Duodenal mucosa (tissue), 2 donors: ENCODE results near the gene PLAAT3.
"Not testable (repeated sequence)": the region's sequence is repeated elsewhere in the genome, so short reads cannot be mapped to it uniquely, and the experiment has no call there.

ENCODE experiments used
- H3K27ac ChIP-seq: one replicate; pipeline ENCODE4 v1.7.0; 2013; ENCODE audit warnings: low read depth, low read length
- H3K27me3 ChIP-seq, 2 donors: one replicate each; pipeline ENCODE4 v1.7.0; 2013; ENCODE audit warnings: low read length in 2 of 2, control low read depth in 1 of 2; ENCODE audit not compliant: insufficient read depth in 2 of 2, control insufficient read depth in 1 of 2
- H3K36me3 ChIP-seq, 2 donors: one replicate each; pipeline ENCODE4 v1.7.0; 2013; ENCODE audit warnings: low read length in 2 of 2, control low read depth in 1 of 2; ENCODE audit not compliant: insufficient read depth in 2 of 2, control insufficient read depth in 1 of 2
- H3K4me1 ChIP-seq, 2 donors: one replicate each; pipeline ENCODE4 v1.7.0; 2013; ENCODE audit warnings: low read length in 2 of 2, control low read depth in 1 of 2; ENCODE audit not compliant: insufficient read depth in 2 of 2, control insufficient read depth in 1 of 2
- H3K4me3 ChIP-seq, 2 donors: one replicate each; pipeline ENCODE4 v1.7.0; 2013; ENCODE audit warnings: low read length in 2 of 2, low read depth in 1 of 2
- H3K9ac ChIP-seq, 2 donors: one replicate each; pipeline ENCODE4 v1.7.0; 2013; ENCODE audit warnings: low read length in 2 of 2, low read depth in 1 of 2
- H3K9me3 ChIP-seq, 2 donors: one replicate each; pipeline ENCODE4 v1.7.0; 2013; ENCODE audit warnings: low read length in 2 of 2, control low read depth in 1 of 2; ENCODE audit not compliant: control insufficient read depth in 1 of 2

PLAAT3 gene

GRCh38 chr11:63543711-63544110 is 70.5 kb downstream of the PLAAT3 start:
- H3K9ac ChIP-seq: no peak overlapping the region
- H3K36me3 ChIP-seq: peaks cover 3 to 35% of the 10 kb centered on the region in 2 donors

GRCh38 chr11:63542506-63542905 is 71.7 kb downstream of the PLAAT3 start:
- not testable (repeated sequence) for H3K27ac ChIP-seq, H3K4me3 ChIP-seq, H3K27me3 ChIP-seq, H3K9ac ChIP-seq, H3K9me3 ChIP-seq
- Histone ChIP-seq H3K4me1 (peaks cover 15 to 17% of the 10 kb centered on the region in 2 donors), H3K36me3 (peaks cover 3 to 35% of the 10 kb centered on the region in 2 donors)

More at GRCh38 chr11:63543711-63544110, 70.5 kb downstream of the PLAAT3 start:
- Histone ChIP-seq H3K4me1 (peaks cover 3 to 5% of the 10 kb centered on the region in 2 donors), H3K4me3 (no peak overlapping the region), H3K9me3 (no peaks in the 10 kb centered on the region), H3K27ac (no peak overlapping the region), H3K27me3 (no peaks in the 10 kb centered on the region)

- Histone ChIP-seq H3K36me3 (peaks cover 0 to 6% of the 10 kb centered on the region in 2 donors), H3K9me3 (no peaks in the 10 kb centered on the region), H3K27me3 (no peaks in the 10 kb centered on the region), H3K27ac (peak overlapping the region; percentile 63), H3K4me1 (peaks cover 44 to 51% of the 10 kb centered on the region in 2 donors), H3K4me3 (peak overlapping the region; percentile 83 to 94), H3K9ac (peak overlapping the region; percentile 79 to 92)
Measured at GRCh38 chr11:63537293-63538101, 76.7 kb downstream of the PLAAT3 start.

- H3K4me1 ChIP-seq: peaks cover 45 to 51% of the 10 kb centered on the region in 2 donors
- H3K9me3 ChIP-seq: no peaks in the 10 kb centered on the region
- H3K27ac ChIP-seq: peak within 1 kb of the TSS; percentile 63
- peaks cover 0 to 6% of the 10 kb centered on the region in 2 donors for H3K36me3 ChIP-seq
- H3K4me3 ChIP-seq: peak within 1 kb of the TSS; percentile 83 to 94
- no peaks in the 10 kb centered on the region for H3K27me3 ChIP-seq
- peak within 1 kb of the TSS; percentile 79 to 92 for H3K9ac ChIP-seq
Measured at GRCh38 chr11:63536669-63537292, 77.5 kb downstream of the PLAAT3 start, which contains the start of gene PLAAT4. PLAAT4 (plus strand) TSS chr11:63536808; CDS start chr11:63536869, 61 bp downstream.

DNA sequence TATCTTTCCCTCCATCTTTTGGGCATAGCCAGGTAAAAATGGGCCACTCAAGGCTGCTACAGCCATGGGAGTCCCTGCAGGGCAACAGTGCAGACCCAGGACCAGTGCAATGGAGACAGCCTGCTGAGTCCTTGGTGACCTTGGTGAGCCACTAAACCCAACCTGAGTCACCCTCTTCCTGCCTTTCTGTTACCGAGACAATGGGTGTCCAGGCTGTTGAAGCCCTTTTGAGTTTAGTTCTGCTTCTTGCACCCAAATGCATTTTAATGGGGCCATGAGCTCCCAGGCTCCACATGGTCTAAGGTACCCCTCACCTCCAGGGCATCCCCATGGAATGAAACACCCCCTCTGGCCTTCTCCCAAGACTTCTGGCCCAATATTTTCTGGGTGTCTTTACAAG is 78.5 kb downstream of the PLAAT3 start:
- no peaks in the 10 kb centered on the region for H3K27me3 ChIP-seq
- peaks cover 0 to 6% of the 10 kb centered on the region in 2 donors for H3K36me3 ChIP-seq
- H3K9me3 ChIP-seq: no peaks in the 10 kb centered on the region
- no peak overlapping the region for H3K27ac ChIP-seq
- no peak overlapping the region for H3K9ac ChIP-seq
- peaks cover 51 to 52% of the 10 kb centered on the region in 2 donors for H3K4me1 ChIP-seq
- H3K4me3 ChIP-seq: peak overlapping the region in 1 of 2 donors; percentile 6

GRCh38 chr11:63534895-63535461 is 79.3 kb downstream of the PLAAT3 start:
- H3K27ac ChIP-seq: no peak overlapping the region
- peaks cover 0 to 5% of the 10 kb centered on the region in 2 donors for H3K36me3 ChIP-seq
- no peaks in the 10 kb centered on the region for H3K27me3 ChIP-seq
- peak overlapping the region in 1 of 2 donors; percentile 10 for H3K9ac ChIP-seq
- H3K4me1 ChIP-seq: peaks cover 51 to 52% of the 10 kb centered on the region in 2 donors
- peak overlapping the region in 1 of 2 donors; percentile 25 for H3K4me3 ChIP-seq
- H3K9me3 ChIP-seq: no peaks in the 10 kb centered on the region

DNA sequence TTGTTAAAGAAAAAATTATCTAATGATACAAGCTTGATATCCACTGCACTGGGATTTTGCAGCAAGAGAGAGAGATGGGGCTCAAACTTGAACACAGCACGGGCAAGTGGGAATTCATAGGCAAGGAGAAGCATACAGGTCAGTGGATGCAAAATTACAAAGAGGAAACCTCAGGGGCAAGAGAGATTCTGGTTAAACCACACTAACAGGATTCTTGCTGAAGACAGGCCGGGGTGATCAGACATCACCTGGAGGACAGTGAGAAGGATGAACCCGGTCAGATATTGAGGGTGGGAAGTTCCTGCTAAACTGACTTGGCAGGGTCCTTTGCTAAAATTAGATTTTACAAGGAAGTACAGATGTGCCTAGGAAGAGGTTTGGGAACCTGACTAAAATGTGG is 80.2 kb downstream of the PLAAT3 start:
- H3K9ac ChIP-seq: no peak overlapping the region
- H3K9me3 ChIP-seq: no peaks in the 10 kb centered on the region
- H3K36me3 ChIP-seq: peaks cover 0 to 2% of the 10 kb centered on the region in 2 donors
- peaks cover 47 to 50% of the 10 kb centered on the region in 2 donors for H3K4me1 ChIP-seq
- H3K27me3 ChIP-seq: no peaks in the 10 kb centered on the region
- H3K27ac ChIP-seq: no peak overlapping the region
- H3K4me3 ChIP-seq: no peak overlapping the region

GRCh38 chr11:63532799-63533475 is 81.3 kb downstream of the PLAAT3 start:
- Histone ChIP-seq H3K36me3 (no peaks in the 10 kb centered on the region), H3K4me3 (no peak overlapping the region), H3K27ac (no peak overlapping the region), H3K9me3 (no peaks in the 10 kb centered on the region), H3K4me1 (peaks cover 39 to 40% of the 10 kb centered on the region in 2 donors), H3K27me3 (no peaks in the 10 kb centered on the region), H3K9ac (no peak overlapping the region)

DNA sequence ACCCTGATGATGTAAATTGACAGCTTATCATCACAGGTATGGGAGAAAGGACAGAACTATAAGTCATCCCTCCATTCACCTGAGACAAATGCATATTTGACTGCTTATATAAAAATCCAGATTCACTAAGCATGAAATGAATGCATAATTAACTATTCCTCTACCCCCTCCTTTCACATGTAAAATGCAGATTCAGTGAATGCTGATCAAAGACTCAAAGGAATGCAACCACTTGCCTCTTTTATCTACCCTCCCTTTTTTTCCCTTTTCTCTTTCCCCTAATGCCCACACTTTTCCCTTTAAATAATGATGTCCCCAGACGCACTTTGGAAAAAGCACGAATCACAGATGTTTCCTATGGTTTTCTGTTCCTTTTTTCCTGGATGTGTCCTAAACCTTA is 82.1 kb downstream of the PLAAT3 start:
- Histone ChIP-seq H3K36me3 (no peaks in the 10 kb centered on the region), H3K27me3 (no peaks in the 10 kb centered on the region), H3K9ac (no peak overlapping the region), H3K4me3 (no peak overlapping the region), H3K27ac (no peak overlapping the region), H3K4me1 (peaks cover 31 to 33% of the 10 kb centered on the region in 2 donors), H3K9me3 (no peaks in the 10 kb centered on the region)
